GM19468 (cell line): ENCODE data around the gene COL6A3.
"Not testable (repeated sequence)": the region's sequence is repeated elsewhere in the genome, so short reads cannot be mapped to it uniquely, and the experiment has no call there.

ENCODE experiments used
- ATAC-seq: cut with Tn5 transposase; IDR thresholded peaks from one replicate; pipeline ENCODE4 v1.9.1; 2021; ENCODE audit warnings: mild to moderate bottlenecking, moderate library complexity, moderate number of reproducible peaks; ENCODE audit not compliant: unreplicated experiment; ENCODE audit errors: extremely low read depth

The COL6A3 gene

GRCh38 chr2:237418300-237418699, 4.3 kb upstream of the COL6A3 start:
- ATAC-seq, result no peak

- ATAC-seq, result no peak
Measured at GRCh38 chr2:237412988-237413776, 782 bp downstream of the COL6A3 start.

- no peak for ATAC-seq
Measured at GRCh38 chr2:237412646-237412987, 1.3 kb downstream of the COL6A3 start.

GRCh38 chr2:237411683-237412423, 2.1 kb downstream of the COL6A3 start:
- no peak for ATAC-seq

GRCh38 chr2:237411092-237411601, 2.8 kb downstream of the COL6A3 start:
- ATAC-seq, result no peak

GRCh38 chr2:237409263-237409662, 4.7 kb downstream of the COL6A3 start:
- ATAC-seq, result not testable (repeated sequence)

- ATAC-seq, result no peak
Measured at GRCh38 chr2:237408335-237409000, 5.5 kb downstream of the COL6A3 start.

GRCh38 chr2:237407700-237408099, 6.3 kb downstream of the COL6A3 start:
- ATAC-seq, result no peak

GRCh38 chr2:237406371-237406895, 7.5 kb downstream of the COL6A3 start:
- no peak for ATAC-seq

GRCh38 chr2:237405605-237406004, 8.4 kb downstream of the COL6A3 start:
- ATAC-seq, result no peak

- no peak for ATAC-seq
Measured at GRCh38 chr2:237405006-237405559, 8.9 kb downstream of the COL6A3 start.

- no peak for ATAC-seq
Measured at GRCh38 chr2:237404413-237404812, 9.6 kb downstream of the COL6A3 start.

- no peak for ATAC-seq
Measured at GRCh38 chr2:237403024-237403882, 10.7 kb downstream of the COL6A3 start.

GRCh38 chr2:237400199-237400598, 13.8 kb downstream of the COL6A3 start:
- ATAC-seq, result no peak

GRCh38 chr2:237397072-237397471, 16.9 kb downstream of the COL6A3 start:
- ATAC-seq, result no peak

- ATAC-seq, result no peak
Measured at GRCh38 chr2:237393523-237393922, 20.4 kb downstream of the COL6A3 start.

GRCh38 chr2:237392186-237392585, 21.8 kb downstream of the COL6A3 start:
- ATAC-seq, result no peak

- ATAC-seq, result no peak
Measured at GRCh38 chr2:237391140-237391539, 22.8 kb downstream of the COL6A3 start.

GRCh38 chr2:237390235-237390634, 23.7 kb downstream of the COL6A3 start:
- ATAC-seq, result no peak
